GM23338 (cell line): Measurements from ENCODE around the gene PCNX3. TPM values are rescaled to one million over a fixed set of nuclear protein-coding genes. Genes with fewer than 3 reads are reported as not detected.

ENCODE experiments used
- ATAC-seq: fragments of 200-7000 bp; cut with Tn5 transposase; 3 replicates; pipeline ENCODE4 v1.9.1; 2020
- DNase-seq: peaks from one replicate; pipeline ENCODE4 v3.0.0-alpha.2; 2015; ENCODE audit warnings: low spot score
- H2AFZ ChIP-seq: fragments of 200-600 bp; sonication (generic); 2 replicates; pipeline ENCODE4 v1.8.0; 2016; ENCODE audit warnings: antibody characterized with exemption, mild to moderate bottlenecking, moderate library complexity
- H3F3A ChIP-seq: fragments of 200-600 bp; sonication (generic); replicated peaks from 2 replicates; pipeline ENCODE4 v1.8.0; 2017; ENCODE audit warnings: antibody characterized with exemption, mixed run types, low read depth
- H3K27ac ChIP-seq: fragments of 200-600 bp; sonication (generic); 2 replicates; pipeline ENCODE4 v1.6.1; 2016; ENCODE audit warnings: low read depth
- H3K27me3 ChIP-seq: fragments of 200-600 bp; sonication (generic); 2 replicates; pipeline ENCODE4 v1.8.0; 2016; ENCODE audit warnings: mild to moderate bottlenecking, mixed run types, moderate library complexity; ENCODE audit not compliant: insufficient read depth
- H3K36me3 ChIP-seq: fragments of 200-600 bp; sonication (generic); 2 replicates; pipeline ENCODE4 v1.8.0; 2016; ENCODE audit warnings: mild to moderate bottlenecking; ENCODE audit not compliant: insufficient read depth
- H3K4me1 ChIP-seq: fragments of 200-600 bp; sonication (generic); 2 replicates; pipeline ENCODE4 v1.8.0; 2016; ENCODE audit warnings: mild to moderate bottlenecking, moderate library complexity; ENCODE audit not compliant: insufficient read depth
- H3K4me2 ChIP-seq: fragments of 200-600 bp; sonication (generic); 2 replicates; pipeline ENCODE4 v1.7.1; 2017; ENCODE audit warnings: mixed run types
- H3K4me3 ChIP-seq: fragments of 200-600 bp; sonication (generic); 2 replicates; pipeline ENCODE4 v1.6.1; 2016; ENCODE audit warnings: mixed run types
- H3K79me2 ChIP-seq: fragments of 200-600 bp; sonication (generic); replicated peaks from 2 replicates; pipeline ENCODE4 v1.8.0; 2017; ENCODE audit warnings: mild to moderate bottlenecking; ENCODE audit not compliant: insufficient read depth
- H3K9me2 ChIP-seq: fragments of 200-600 bp; sonication (generic); 2 replicates; pipeline ENCODE4 v1.8.0; 2017; ENCODE audit not compliant: insufficient read depth
- H4K20me1 ChIP-seq: fragments of 200-600 bp; sonication (generic); replicated peaks from 2 replicates; pipeline ENCODE4 v1.8.0; 2017; ENCODE audit warnings: mild to moderate bottlenecking; ENCODE audit not compliant: insufficient read depth
- H3K27ac Mint-ChIP-seq: 2 replicates; pipeline ENCODE4 v1.8.0; 2020; ENCODE audit warnings: inconsistent platforms, mild to moderate bottlenecking, moderate library complexity, mixed read lengths
- H3K27me3 Mint-ChIP-seq: 3 replicates; pipeline ENCODE4 v1.8.0; 2022; ENCODE audit warnings: low read depth, mild to moderate bottlenecking, moderate library complexity, mixed read lengths, inconsistent platforms; ENCODE audit not compliant: insufficient read depth, poor library complexity
- H3K36me3 Mint-ChIP-seq: 3 replicates; pipeline ENCODE4 v1.8.0; 2021; ENCODE audit warnings: low read depth, mild to moderate bottlenecking, inconsistent platforms, moderate library complexity, mixed read lengths
- H3K4me1 Mint-ChIP-seq: 3 replicates; pipeline ENCODE4 v1.8.0; 2020; ENCODE audit warnings: mild to moderate bottlenecking, inconsistent platforms, mixed read lengths
- H3K4me3 Mint-ChIP-seq: 3 replicates; pipeline ENCODE4 v1.8.0; 2021; ENCODE audit warnings: moderate library complexity, mild to moderate bottlenecking, inconsistent platforms, mixed read lengths
- H3K9me3 Mint-ChIP-seq: 3 replicates; pipeline ENCODE4 v1.8.0; 2020; ENCODE audit warnings: moderate library complexity, mild to moderate bottlenecking, inconsistent platforms, mixed read lengths
- CREB1 ChIP-seq: fragments of 250-450 bp; sonication (Bioruptor Pico); IDR thresholded peaks from 2 replicates; pipeline ENCODE4 v1.5.0; 2020; ENCODE audit warnings: low read depth, mild to moderate bottlenecking, moderate library complexity
- ETS1 ChIP-seq: IDR thresholded peaks from 2 replicates; pipeline ENCODE4 v1.6.1; 2016; ENCODE audit warnings: antibody characterized with exemption
- EZH2 ChIP-seq: fragments of 200-600 bp; sonication (generic); IDR thresholded peaks from one replicate; pipeline ENCODE4 v1.8.0; 2017; ENCODE audit warnings: antibody characterized with exemption, mild to moderate bottlenecking, low read depth; ENCODE audit not compliant: unreplicated experiment
- EZH2phosphoT487 ChIP-seq: fragments of 200-600 bp; sonication (generic); IDR thresholded peaks from one replicate; pipeline ENCODE4 v1.8.1; 2018; ENCODE audit warnings: antibody characterized with exemption; ENCODE audit not compliant: unreplicated experiment
- JUNB ChIP-seq: IDR thresholded peaks from one replicate; pipeline ENCODE4 v1.6.1; 2016; ENCODE audit warnings: antibody characterized with exemption; ENCODE audit not compliant: unreplicated experiment
- NANOG ChIP-seq: IDR thresholded peaks from 2 replicates; pipeline ENCODE4 v1.6.1; 2016; ENCODE audit warnings: antibody characterized with exemption, borderline replicate concordance
- POLR2AphosphoS5 ChIP-seq: IDR thresholded peaks from 2 replicates; pipeline ENCODE4 v1.6.1; 2016; ENCODE audit warnings: antibody characterized with exemption, low read depth
- REST ChIP-seq: IDR thresholded peaks from one replicate; pipeline ENCODE4 v1.6.1; 2018; ENCODE audit warnings: antibody characterized with exemption; ENCODE audit not compliant: unreplicated experiment
- STAT1 ChIP-seq: IDR thresholded peaks from one replicate; pipeline ENCODE4 v1.6.1; 2016; ENCODE audit warnings: antibody characterized with exemption; ENCODE audit not compliant: unreplicated experiment
- ZNF114 ChIP-seq: fragments of 250-450 bp; sonication (Bioruptor Pico); IDR thresholded peaks from 2 replicates; pipeline ENCODE4 v1.5.0; 2020; ENCODE audit warnings: mild to moderate bottlenecking, moderate library complexity
- ZNF331 ChIP-seq: fragments of 250-450 bp; sonication (Bioruptor Pico); IDR thresholded peaks from 2 replicates; pipeline ENCODE4 v1.5.0; 2020; ENCODE audit warnings: low read depth, mild to moderate bottlenecking, moderate library complexity
- ZNF462 ChIP-seq: fragments of 250-450 bp; sonication (Bioruptor Pico); IDR thresholded peaks from 2 replicates; pipeline ENCODE4 v1.5.0; 2020; ENCODE audit warnings: mild to moderate bottlenecking, moderate library complexity
- polyA plus RNA-seq: library from polyadenylated mRNA; unstranded; fragments of >200 nt; fragmentation: Nextera tagmentation; extraction: Ambion mirVana; gene quantifications from 2 replicates; pipeline ENCODE4 v1.2.1, GENCODE V29; 2016
- total RNA-seq: library from RNA; depleted of rRNA; stranded (reverse); fragments of >200 nt; shearing (Covaris generic); gene quantifications from 2 replicates; pipeline ENCODE4 v1.2.3, GENCODE V29; 2014

Gene PCNX3
- total and polyA plus RNA-seq, 2 experiments from 2014 or later = 8.7 to 52.2 TPM

GRCh38 chr11:65580756-65581155 lies 34.8 kb upstream of the PCNX3 start (continued):
- no peak for TF ChIP-seq ZNF462 (CRISPR knock-in tag)
- TF ChIP-seq ZNF114 = no peak
- TF ChIP-seq JUNB = no peak
- no peak for TF ChIP-seq POLR2AphosphoS5
- no peak for TF ChIP-seq ETS1

- Histone ChIP-seq H2AFZ (no peak overlapping the region), H3K4me3 (no peak overlapping the region), H3F3A (peaks cover 10% of the 10 kb centered on the region), H3K4me2 (no peak overlapping the region), H3K79me2 (no peaks in the 10 kb centered on the region), H3K4me1 (no peaks in the 10 kb centered on the region; the same call in 1 of the 2 replicates), H4K20me1 (no peaks in the 10 kb centered on the region), H3K36me3 (no peaks in the 10 kb centered on the region), H3K27me3 (peaks cover 66% of the 10 kb centered on the region), H3K27ac (no peak overlapping the region), H3K9me2 (no peaks in the 10 kb centered on the region)
- Mint-ChIP-seq H3K4me3 (no peak overlapping the region), H3K4me1 (peaks cover 12% of the 10 kb centered on the region), H3K36me3 (no peaks in the 10 kb centered on the region), H3K27ac (no peak overlapping the region), H3K9me3 (no peaks in the 10 kb centered on the region), H3K27me3 (peaks cover 59% of the 10 kb centered on the region)
- DNase-seq = no peak
- TF ChIP-seq EZH2 (no peak), REST (no peak), NANOG (no peak), JUNB (no peak), EZH2phosphoT487 (no peak), ZNF331 (CRISPR knock-in tag) (no peak), POLR2AphosphoS5 (no peak), CREB1 (CRISPR knock-in tag) (no peak), STAT1 (no peak)
- no peak for ATAC-seq
Measured at GRCh38 chr11:65581928-65582327, 33.6 kb upstream of the PCNX3 start.
